Smooth muscle cell (in vitro differentiated cells): ENCODE results near the gene SETD5. TPM values are rescaled to one million over a fixed set of nuclear protein-coding genes. Genes with fewer than 3 reads are reported as not detected.

ENCODE experiments used
- DNase-seq: peaks from one replicate; lab custom pipeline; 2025; ENCODE audit not compliant: unreplicated experiment; lab: John Stamatoyannopoulos, UW
- H2AFZ ChIP-seq: fragments of 200-600 bp; sonication (generic); 2 replicates; pipeline ENCODE4 v1.6.0; 2016; ENCODE audit warnings: antibody characterized with exemption, low read depth, mild to moderate bottlenecking
- H3F3A ChIP-seq: fragments of 200-600 bp; sonication (generic); 2 replicates; pipeline ENCODE4 v1.6.0; 2017; ENCODE audit warnings: antibody characterized with exemption, low read depth
- H3K27ac ChIP-seq: fragments of 200-600 bp; sonication (generic); 2 replicates; pipeline ENCODE4 v1.5.1; 2016; ENCODE audit warnings: low read depth, mild to moderate bottlenecking
- H3K27me3 ChIP-seq: fragments of 200-600 bp; sonication (generic); 2 replicates; pipeline ENCODE4 v1.6.1; 2016; ENCODE audit warnings: low read depth, mild to moderate bottlenecking
- H3K36me3 ChIP-seq: fragments of 200-600 bp; sonication (generic); 2 replicates; pipeline ENCODE4 v1.5.1; 2016; ENCODE audit warnings: low read depth
- H3K4me1 ChIP-seq: fragments of 200-600 bp; sonication (generic); 2 replicates; pipeline ENCODE4 v1.5.1; 2016; ENCODE audit warnings: low read depth
- H3K4me2 ChIP-seq: fragments of 200-600 bp; sonication (generic); 2 replicates; pipeline ENCODE4 v1.6.0; 2016; ENCODE audit warnings: mild to moderate bottlenecking
- H3K4me3 ChIP-seq: fragments of 200-600 bp; sonication (generic); 2 replicates; pipeline ENCODE4 v1.5.1; 2016; ENCODE audit warnings: mild to moderate bottlenecking
- H3K79me2 ChIP-seq: fragments of 200-600 bp; sonication (generic); 2 replicates; pipeline ENCODE4 v1.6.0; 2016; ENCODE audit warnings: low read depth, mild to moderate bottlenecking
- H3K9ac ChIP-seq: fragments of 200-600 bp; sonication (generic); 2 replicates; pipeline ENCODE4 v1.6.0; 2016; ENCODE audit warnings: low read depth
- H3K9me3 ChIP-seq: fragments of 200-600 bp; sonication (generic); replicated peaks from 2 replicates; pipeline ENCODE4 v1.5.1; 2016; ENCODE audit warnings: low read depth
- H4K20me1 ChIP-seq: fragments of 200-600 bp; sonication (generic); 2 replicates; pipeline ENCODE4 v1.6.0; 2016; ENCODE audit warnings: low read depth
- WGBS: methylation state at CpG from one replicate; pipeline ENCODE4 v1.1.7; 2016; ENCODE audit warnings: low lambda C conversion rate; 5-methylcytosine and 5-hydroxymethylcytosine counted together
- polyA plus RNA-seq: library from polyadenylated mRNA; unstranded; fragments of >200 nt; fragmentation: Nextera tagmentation; extraction: Ambion mirVana; gene quantifications from 2 replicates; pipeline ENCODE4 v1.2.1, GENCODE V29; 2016
- total RNA-seq: library from RNA; depleted of rRNA; stranded (reverse); fragments of >200 nt; gene quantifications from 2 replicates; pipeline ENCODE4 v1.2.3, GENCODE V29; 2014
- TF ChIP-seq, protein P1 (sequence below): fragments of 200-600 bp; sonication (generic); IDR thresholded peaks from 2 replicates; pipeline ENCODE4 v1.5.1; 2017; ENCODE audit warnings: borderline replicate concordance, mild to moderate bottlenecking, antibody characterized with exemption; ENCODE audit not compliant: insufficient read depth, poor library complexity, severe bottlenecking

Gene SETD5
- total and polyA plus RNA-seq, 2 experiments from 2014 or later, result 122 to 134 TPM

DNA sequence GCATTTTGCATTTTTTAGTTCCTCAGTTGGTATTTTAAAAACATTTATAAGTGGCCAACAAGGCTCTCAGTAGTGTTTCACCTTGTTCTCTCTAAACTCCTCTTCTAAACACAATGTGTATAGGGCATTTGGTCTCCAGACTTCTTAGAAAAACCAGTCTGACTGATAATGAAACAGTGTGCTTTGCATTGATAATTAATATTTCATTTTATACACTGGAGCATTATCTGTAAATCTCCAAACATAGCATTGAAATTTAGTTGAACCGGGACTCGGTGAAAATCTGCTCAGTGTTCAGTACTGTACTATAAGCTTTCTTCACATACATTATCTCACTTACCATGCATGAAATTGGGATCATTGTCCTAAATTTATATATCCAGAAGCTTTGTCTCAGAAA lies 53.6 kb downstream of the SETD5 start:
- no peak overlapping the region for H2AFZ ChIP-seq
- peaks cover 12% of the 10 kb centered on the region for H3F3A ChIP-seq
- no peaks in the 10 kb centered on the region for H3K27me3 ChIP-seq
- no peaks in the 10 kb centered on the region for H3K9me3 ChIP-seq
- no peak for DNase-seq
- no peak overlapping the region for H3K27ac ChIP-seq
- H3K79me2 ChIP-seq, result peaks cover 78% of the 10 kb centered on the region
- H3K4me1 ChIP-seq, result no peaks in the 10 kb centered on the region
- peaks cover 100% of the 10 kb centered on the region for H4K20me1 ChIP-seq
- H3K36me3 ChIP-seq, result peaks cover 34% of the 10 kb centered on the region
- no peak overlapping the region for H3K4me3 ChIP-seq
- no peak overlapping the region for H3K4me2 ChIP-seq
- 100% methylated on average over 2 of the region's 2 CpGs for WGBS
- TF ChIP-seq, protein P1, sequence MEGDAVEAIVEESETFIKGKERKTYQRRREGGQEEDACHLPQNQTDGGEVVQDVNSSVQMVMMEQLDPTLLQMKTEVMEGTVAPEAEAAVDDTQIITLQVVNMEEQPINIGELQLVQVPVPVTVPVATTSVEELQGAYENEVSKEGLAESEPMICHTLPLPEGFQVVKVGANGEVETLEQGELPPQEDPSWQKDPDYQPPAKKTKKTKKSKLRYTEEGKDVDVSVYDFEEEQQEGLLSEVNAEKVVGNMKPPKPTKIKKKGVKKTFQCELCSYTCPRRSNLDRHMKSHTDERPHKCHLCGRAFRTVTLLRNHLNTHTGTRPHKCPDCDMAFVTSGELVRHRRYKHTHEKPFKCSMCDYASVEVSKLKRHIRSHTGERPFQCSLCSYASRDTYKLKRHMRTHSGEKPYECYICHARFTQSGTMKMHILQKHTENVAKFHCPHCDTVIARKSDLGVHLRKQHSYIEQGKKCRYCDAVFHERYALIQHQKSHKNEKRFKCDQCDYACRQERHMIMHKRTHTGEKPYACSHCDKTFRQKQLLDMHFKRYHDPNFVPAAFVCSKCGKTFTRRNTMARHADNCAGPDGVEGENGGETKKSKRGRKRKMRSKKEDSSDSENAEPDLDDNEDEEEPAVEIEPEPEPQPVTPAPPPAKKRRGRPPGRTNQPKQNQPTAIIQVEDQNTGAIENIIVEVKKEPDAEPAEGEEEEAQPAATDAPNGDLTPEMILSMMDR, result no peak
- no peak overlapping the region for H3K9ac ChIP-seq

DNA sequence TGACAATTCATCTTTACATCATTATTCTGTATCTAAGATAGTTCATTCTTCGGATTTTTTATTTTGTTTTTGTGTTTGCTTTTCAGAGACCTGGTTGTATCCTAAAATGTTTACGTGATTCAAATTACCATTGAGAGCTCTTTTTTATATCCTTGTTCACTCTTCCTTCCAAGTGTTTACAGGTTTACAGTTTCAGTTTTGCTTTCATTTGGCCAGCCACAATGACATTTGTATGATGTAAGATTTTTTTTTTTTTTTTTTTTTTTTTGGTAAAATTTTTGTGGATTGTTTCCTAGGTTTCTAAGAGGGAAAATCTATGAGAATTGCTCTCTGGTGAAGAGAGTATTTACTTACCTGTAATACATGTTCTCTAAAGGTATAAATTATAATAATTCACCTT lies 55.0 kb downstream of the SETD5 start:
- peaks cover 12% of the 10 kb centered on the region for H3F3A ChIP-seq
- H3K27ac ChIP-seq, result no peak overlapping the region
- H4K20me1 ChIP-seq, result peaks cover 98% of the 10 kb centered on the region
- H3K36me3 ChIP-seq, result peaks cover 31% of the 10 kb centered on the region
- H3K9ac ChIP-seq, result no peak overlapping the region
- TF ChIP-seq, protein P1, result no peak
- no peak overlapping the region for H3K4me3 ChIP-seq
- peaks cover 77% of the 10 kb centered on the region for H3K79me2 ChIP-seq
- H2AFZ ChIP-seq, result no peak overlapping the region
- no peak for DNase-seq
- no peaks in the 10 kb centered on the region for H3K27me3 ChIP-seq
- no peaks in the 10 kb centered on the region for H3K9me3 ChIP-seq
- WGBS, result 98% methylated on average over 2 of the region's 2 CpGs
- no peaks in the 10 kb centered on the region for H3K4me1 ChIP-seq
- H3K4me2 ChIP-seq, result no peak overlapping the region

DNA sequence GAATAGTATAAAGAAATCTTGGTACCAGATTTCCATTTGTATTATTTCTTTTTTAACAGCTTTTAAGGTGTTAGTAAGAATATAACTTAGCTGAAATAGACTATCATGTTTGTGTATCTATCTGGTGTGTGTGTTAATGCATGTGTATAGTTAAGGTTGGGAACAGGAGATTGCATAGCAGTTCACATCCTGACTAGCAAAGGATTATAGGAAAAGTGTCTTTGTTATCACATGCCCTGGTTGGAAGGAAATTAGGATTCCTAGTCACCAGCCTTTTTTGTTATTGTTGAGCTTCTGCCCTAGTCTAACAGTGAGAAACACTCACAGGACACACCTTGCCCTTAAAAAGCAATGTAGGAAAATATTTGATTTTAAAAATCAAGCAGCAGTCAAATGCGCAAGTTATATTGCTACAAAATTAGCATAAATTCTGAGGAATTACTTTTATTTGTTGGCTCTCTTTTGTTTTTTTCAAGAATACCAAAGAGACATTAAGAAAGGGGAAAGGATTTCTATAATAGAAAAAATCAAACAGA lies 58.2 kb downstream of the SETD5 start:
- TF ChIP-seq, protein P1, result no peak
- no peak overlapping the region for H3K4me2 ChIP-seq
- H3K9ac ChIP-seq, result no peak overlapping the region
- no peak overlapping the region for H3K4me3 ChIP-seq
- H3K36me3 ChIP-seq, result peaks cover 34% of the 10 kb centered on the region
- H3K79me2 ChIP-seq, result peaks cover 87% of the 10 kb centered on the region
- DNase-seq, result no peak
- peaks cover 95% of the 10 kb centered on the region for H4K20me1 ChIP-seq
- H3K4me1 ChIP-seq, result no peaks in the 10 kb centered on the region
- no peak overlapping the region for H2AFZ ChIP-seq
- H3K9me3 ChIP-seq, result no peaks in the 10 kb centered on the region
- no peaks in the 10 kb centered on the region for H3K27me3 ChIP-seq
- peaks cover 4% of the 10 kb centered on the region for H3F3A ChIP-seq
- WGBS, result 97% methylated on average over 1 of the region's 1 CpG
- H3K27ac ChIP-seq, result no peak overlapping the region

DNA sequence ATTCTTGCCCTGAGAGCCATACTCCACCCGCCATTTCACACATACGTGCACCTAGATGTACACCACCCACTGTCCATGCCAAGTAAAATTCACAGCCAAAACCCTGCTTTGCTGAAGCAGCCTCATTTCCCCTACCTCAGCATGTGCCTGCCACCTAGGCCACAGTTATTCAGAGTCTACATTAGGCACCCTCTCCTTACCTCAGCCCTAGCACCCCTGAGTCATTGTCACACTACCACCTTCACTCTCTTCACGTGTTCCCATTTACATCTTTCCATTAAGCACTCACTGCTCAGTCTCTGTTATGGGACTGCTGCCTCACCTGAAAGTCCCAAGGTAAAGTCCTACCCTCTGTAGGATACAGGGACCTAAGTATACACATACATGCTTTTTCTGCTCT lies 70.0 kb downstream of the SETD5 start:
- H3F3A ChIP-seq, result no peaks in the 10 kb centered on the region
- peaks cover 56% of the 10 kb centered on the region for H3K79me2 ChIP-seq
- peak overlapping the region; percentile 7 for H3K27ac ChIP-seq
- no peak overlapping the region for H3K9ac ChIP-seq
- no peaks in the 10 kb centered on the region for H3K27me3 ChIP-seq
- WGBS, result 99% methylated on average over 3 of the region's 3 CpGs
- TF ChIP-seq, protein P1, result no peak
- no peaks in the 10 kb centered on the region for H3K4me1 ChIP-seq
- no peaks in the 10 kb centered on the region for H3K9me3 ChIP-seq
- H3K4me2 ChIP-seq, result no peak overlapping the region
- no peak for DNase-seq
- H4K20me1 ChIP-seq, result peaks cover 94% of the 10 kb centered on the region
- H3K4me3 ChIP-seq, result no peak overlapping the region
- H2AFZ ChIP-seq, result no peak overlapping the region
- peaks cover 44% of the 10 kb centered on the region for H3K36me3 ChIP-seq
